ENCODE data around the gene CILP. TPM values are rescaled to one million over a fixed set of nuclear protein-coding genes. Genes with fewer than 3 reads are reported as not detected.

CILP gene
- total and polyA plus RNA-seq, 11 donors = 0.76 to 58.5 (median 12.0) TPM

- TF ChIP-seq CTCF (IDR thresholded peaks at IDR 0.05) (no peak), POLR2A (IDR thresholded peaks at IDR 0.05) (no peak)
- DNase-seq (peak in 4 of 5 donors; percentile 14 to 64 (median 44)), ATAC-seq (peak in 2 of 4 donors; percentile 16 to 54)
- Histone ChIP-seq H3K36me3 (no peaks in the 10 kb centered on the region), H3K9me3 (no peaks in the 10 kb centered on the region), H3K27ac (peak overlapping the region in 8 of 12 donors; percentile 0 to 68 (median 52)), H3K4me3 (peak overlapping the region in 1 of 12 donors; percentile 20), H3K4me1 (peaks cover 0 to 48% (median 6%) of the 10 kb centered on the region in 12 donors), H3K27me3 (no peaks in the 10 kb centered on the region)
- WGBS, 4 donors = 71 to 85% (median 73%) methylated on average over 17 of the region's 17 CpGs
- intact Hi-C loops (cut with DNase I) = loop anchor here in 3 of 10 donors (5.0 to 10.0 kb wide), 3 partner anchors 62 to 185 kb away; no protein-coding TSS in a partner anchor
Observed at GRCh38 chr15:65209701-65210643, 1.3 kb downstream of the CILP start.

GRCh38 chr15:65208647-65209046, 2.6 kb downstream of the CILP start:
- no peak for DNase-seq

GRCh38 chr15:65207280-65207840, 3.9 kb downstream of the CILP start:
- WGBS, 4 donors = 81 to 88% (median 81%) methylated on average over 6 of the region's 6 CpGs
- intact Hi-C loops (cut with DNase I) = loop anchor here in 2 of 10 donors (5.0 to 10.0 kb wide), 2 partner anchors 65 to 187 kb away; no protein-coding TSS in a partner anchor
- Histone ChIP-seq H3K27ac (peak overlapping the region in 1 of 12 donors; percentile 19), H3K36me3 (no peaks in the 10 kb centered on the region), H3K4me3 (no peak overlapping the region), H3K27me3 (no peaks in the 10 kb centered on the region), H3K9me3 (no peaks in the 10 kb centered on the region), H3K4me1 (peaks cover 0 to 39% (median 6%) of the 10 kb centered on the region in 12 donors)
- DNase-seq (no peak), ATAC-seq (no peak)
- TF ChIP-seq CTCF (IDR thresholded peaks at IDR 0.05) = no peak
- no peak for TF ChIP-seq POLR2A (IDR thresholded peaks at IDR 0.05)

More at GRCh38 chr15:65208647-65209046, 2.6 kb downstream of the CILP start:
- no peaks in the 10 kb centered on the region for H3K27me3 ChIP-seq
- no peak overlapping the region for H3K4me3 ChIP-seq
- ATAC-seq = no peak
- no peaks in the 10 kb centered on the region for H3K9me3 ChIP-seq
- intact Hi-C loops (cut with DNase I) = loop anchor here in 2 of 10 donors (5.0 to 10.0 kb wide), 2 partner anchors 64 to 186 kb away; no protein-coding TSS in a partner anchor
- TF ChIP-seq POLR2A (IDR thresholded peaks at IDR 0.05) (no peak), CTCF (IDR thresholded peaks at IDR 0.05) (no peak)
- 95 to 100% (median 98%) methylated on average over 2 of the region's 2 CpGs for WGBS, 4 donors
- peaks cover 0 to 43% (median 6%) of the 10 kb centered on the region in 12 donors for H3K4me1 ChIP-seq
- no peak overlapping the region for H3K27ac ChIP-seq
- no peaks in the 10 kb centered on the region for H3K36me3 ChIP-seq

- 96 to 98% (median 97%) methylated on average over 19 to 20 of the region's 20 CpGs for WGBS, 4 donors
- no peak for ATAC-seq
- H3K36me3 ChIP-seq = no peaks in the 10 kb centered on the region
Observed at GRCh38 chr15:65206750-65207149, 4.5 kb downstream of the CILP start.

More at GRCh38 chr15:65206750-65207149, 4.5 kb downstream of the CILP start:
- TF ChIP-seq POLR2A (IDR thresholded peaks at IDR 0.05) = no peak
- TF ChIP-seq CTCF (IDR thresholded peaks at IDR 0.05) = no peak
- Histone ChIP-seq H3K27me3 (no peaks in the 10 kb centered on the region), H3K4me1 (peaks cover 0 to 33% (median 4%) of the 10 kb centered on the region in 12 donors), H3K4me3 (no peak overlapping the region), H3K9me3 (no peaks in the 10 kb centered on the region), H3K27ac (peak overlapping the region in 1 of 12 donors; percentile 19)
- intact Hi-C loops (cut with DNase I) = loop anchor here in 2 of 10 donors (5.0 to 10.0 kb wide), 2 partner anchors 66 to 188 kb away; no protein-coding TSS in a partner anchor
- no peak for DNase-seq

Measured in heart left ventricle (tissue), 16 donors.